ENCODE results near the gene FOXL2NB. TPM values are rescaled to one million over a fixed set of nuclear protein-coding genes. Genes with fewer than 3 reads are reported as not detected.

FOXL2NB gene
- total and polyA plus RNA-seq, 2 of the 13 experiments (the other 11 are each of a cell fraction or from before 2014, with no cell fraction given) = not detected

- no peaks in the 10 kb centered on the region for H4K20me1 ChIP-seq (ENCODE audit: insufficient read depth, low read length)
- H3K4me1 ChIP-seq (ENCODE audit: insufficient read depth, low read length) = peaks cover 9% of the 10 kb centered on the region; the same call in 1 of the 2 replicates
- FAIRE-seq (no peak), DNase-seq (ENCODE audit: low spot score) (no peak), ATAC-seq (no peak)
- POLR2A ChIA-PET = no interaction called here
- peaks cover 0 to 11% of the 10 kb centered on the region in 2 experiments; a peak in 2 of 5 replicates for H3K27me3 ChIP-seq (ENCODE audit: control insufficient read depth in 1 of 2, insufficient read depth in 2 of 2, low read length in 2 of 2)
- intact Hi-C loops (cut with micrococcal nuclease; ENCODE audit: unreplicated experiment) (no loop called here), in situ Hi-C loops (cut with HindIII; ENCODE audit: extremely low pct_ligation_motif_present, low pct_unique_long_range_greater_than_20kb) (loop anchor here (5.0 kb wide), 1 partner anchor 39 kb away; no protein-coding TSS in a partner anchor)
- H3K79me2 ChIP-seq (ENCODE audit: insufficient read depth, low read length) = no peaks in the 10 kb centered on the region
- no peak overlapping the region for H3K4me3 ChIP-seq (replicated peaks in 1 of 3; ENCODE audit: insufficient read depth in 1 of 3, low read depth in 2 of 3, low read length in 3 of 3)
- no peaks in the 10 kb centered on the region for H3K36me3 ChIP-seq (replicated peaks in 1 of 2; ENCODE audit: control insufficient read depth in 1 of 2, insufficient read depth in 2 of 2, low read length in 2 of 2)
- no peak overlapping the region for H3K27ac ChIP-seq (ENCODE audit: extremely low read length, insufficient read depth, low read length)
- no peak overlapping the region for H2AFZ ChIP-seq (ENCODE audit: low read length)
- no peaks in the 10 kb centered on the region for H3K9me3 ChIP-seq (ENCODE audit: low read length)
- H3K4me2 ChIP-seq (ENCODE audit: low read depth, low read length) = no peak overlapping the region
- CTCF ChIA-PET (ENCODE audit: low intra/inter-chr PET ratio, low total read pairs) = no interaction called here
- BruUV-seq (replicated peaks) = no TSS peak
- peak; percentile 48; the same call in 1 of the 2 replicates for TF ChIP-seq ZNF629 (CRISPR knock-in tag; conservative IDR thresholded peaks at IDR 0.05)
- TF ChIP-seq, protein P1, sequence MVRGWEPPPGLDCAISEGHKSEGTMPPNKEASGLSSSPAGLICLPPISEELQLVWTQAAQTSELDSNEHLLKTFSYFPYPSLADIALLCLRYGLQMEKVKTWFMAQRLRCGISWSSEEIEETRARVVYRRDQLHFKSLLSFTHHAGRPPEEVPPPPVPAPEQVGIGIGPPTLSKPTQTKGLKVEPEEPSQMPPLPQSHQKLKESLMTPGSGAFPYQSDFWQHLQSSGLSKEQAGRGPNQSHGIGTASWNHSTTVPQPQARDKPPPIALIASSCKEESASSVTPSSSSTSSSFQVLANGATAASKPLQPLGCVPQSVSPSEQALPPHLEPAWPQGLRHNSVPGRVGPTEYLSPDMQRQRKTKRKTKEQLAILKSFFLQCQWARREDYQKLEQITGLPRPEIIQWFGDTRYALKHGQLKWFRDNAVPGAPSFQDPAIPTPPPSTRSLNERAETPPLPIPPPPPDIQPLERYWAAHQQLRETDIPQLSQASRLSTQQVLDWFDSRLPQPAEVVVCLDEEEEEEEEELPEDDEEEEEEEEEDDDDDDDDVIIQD (CRISPR knock-in tag; IDR thresholded peaks at IDR 0.05; ENCODE audit: low read depth) = no peak
- no peak overlapping the region for H3K9ac ChIP-seq (ENCODE audit: insufficient read depth, low read depth, low read length)
Measured at GRCh38 chr3:138976047-138976446, 29.0 kb downstream of the FOXL2NB start.

DNA sequence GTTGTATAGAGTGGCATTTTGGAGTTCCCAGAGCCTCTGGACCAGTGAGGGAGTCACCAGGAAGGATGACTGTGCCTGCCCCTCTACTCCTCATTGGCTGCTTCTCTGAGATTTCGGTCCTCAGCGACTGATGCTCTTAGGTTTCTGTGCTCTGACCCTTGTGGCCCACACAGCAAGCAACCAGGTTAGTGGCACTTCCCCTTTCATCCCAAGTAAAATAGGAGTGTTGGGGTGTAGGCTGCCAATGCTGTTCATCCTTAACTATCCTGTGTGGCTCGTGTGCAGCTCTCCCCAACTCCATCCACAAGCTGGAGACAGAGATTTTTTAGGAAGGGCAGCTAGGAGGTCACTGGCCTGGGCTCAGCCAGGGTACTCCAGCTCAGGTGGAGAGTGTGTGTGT lies 37.8 kb downstream of the FOXL2NB start:
- in situ Hi-C loops (cut with HindIII; ENCODE audit: extremely low pct_ligation_motif_present, low pct_unique_long_range_greater_than_20kb) (no loop called here), intact Hi-C loops (cut with micrococcal nuclease; ENCODE audit: unreplicated experiment) (no loop called here)
- no peaks in the 10 kb centered on the region for H4K20me1 ChIP-seq (ENCODE audit: insufficient read depth, low read length)
- no peaks in the 10 kb centered on the region for H3K36me3 ChIP-seq (replicated peaks in 1 of 2; ENCODE audit: control insufficient read depth in 1 of 2, insufficient read depth in 2 of 2, low read length in 2 of 2)
- peaks cover 0 to 9% of the 10 kb centered on the region in 2 experiments; a peak in 2 of 5 replicates for H3K27me3 ChIP-seq (ENCODE audit: control insufficient read depth in 1 of 2, insufficient read depth in 2 of 2, low read length in 2 of 2)
- H3K4me3 ChIP-seq (replicated peaks in 1 of 3; ENCODE audit: insufficient read depth in 1 of 3, low read depth in 2 of 3, low read length in 3 of 3) = no peak overlapping the region
- ChIA-PET POLR2A (no interaction called here), CTCF (ENCODE audit: low intra/inter-chr PET ratio, low total read pairs) (no interaction called here)
- no peak overlapping the region for H3K27ac ChIP-seq (ENCODE audit: extremely low read length, insufficient read depth, low read length)
- H3K9me3 ChIP-seq (ENCODE audit: low read length) = no peaks in the 10 kb centered on the region
- no peak for TF ChIP-seq ZNF878 (CRISPR knock-in tag; IDR thresholded peaks at IDR 0.05)
- TF ChIP-seq ZNF609 (CRISPR knock-in tag; IDR thresholded peaks at IDR 0.05; ENCODE audit: borderline replicate concordance) = no peak
- no peak for ATAC-seq
- WGBS (ENCODE audit: low lambda C conversion rate) = 0% methylated on average over 1 of the region's 3 CpGs
- no peaks in the 10 kb centered on the region for H3K79me2 ChIP-seq (ENCODE audit: insufficient read depth, low read length)
- no peak overlapping the region for H2AFZ ChIP-seq (ENCODE audit: low read length)
- peaks cover 5% of the 10 kb centered on the region; the same call in 1 of the 2 replicates for H3K4me1 ChIP-seq (ENCODE audit: insufficient read depth, low read length)
- no TSS peak for BruUV-seq (replicated peaks)
- no peak overlapping the region for H3K4me2 ChIP-seq (ENCODE audit: low read depth, low read length)
- DNase-seq (ENCODE audit: low spot score) = no peak
- H3K9ac ChIP-seq (ENCODE audit: insufficient read depth, low read depth, low read length) = no peak overlapping the region
- FAIRE-seq = no peak

Measured in HepG2 (cell line).